ENCODE results near the gene RERG.

DNA sequence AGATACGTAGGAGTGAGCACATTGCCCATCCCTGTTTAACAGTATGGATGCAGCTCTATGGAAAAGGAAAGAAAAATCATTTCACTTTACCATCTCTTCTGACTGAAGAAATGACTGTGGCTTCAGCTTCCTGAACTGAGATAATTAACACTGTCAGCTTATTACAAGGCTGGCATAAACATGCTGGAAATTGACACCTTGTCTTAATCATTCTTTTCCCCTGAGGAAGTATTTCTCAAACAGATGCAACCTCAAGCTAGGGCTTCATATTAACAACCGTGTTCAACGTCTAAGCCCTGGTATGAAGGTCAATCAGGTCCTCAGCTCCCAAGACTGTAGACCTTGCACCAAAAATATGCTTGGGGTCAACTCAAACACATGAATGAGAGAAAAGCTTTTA lies 25.0 kb downstream of the RERG start:
- TF ChIP-seq, protein P1, sequence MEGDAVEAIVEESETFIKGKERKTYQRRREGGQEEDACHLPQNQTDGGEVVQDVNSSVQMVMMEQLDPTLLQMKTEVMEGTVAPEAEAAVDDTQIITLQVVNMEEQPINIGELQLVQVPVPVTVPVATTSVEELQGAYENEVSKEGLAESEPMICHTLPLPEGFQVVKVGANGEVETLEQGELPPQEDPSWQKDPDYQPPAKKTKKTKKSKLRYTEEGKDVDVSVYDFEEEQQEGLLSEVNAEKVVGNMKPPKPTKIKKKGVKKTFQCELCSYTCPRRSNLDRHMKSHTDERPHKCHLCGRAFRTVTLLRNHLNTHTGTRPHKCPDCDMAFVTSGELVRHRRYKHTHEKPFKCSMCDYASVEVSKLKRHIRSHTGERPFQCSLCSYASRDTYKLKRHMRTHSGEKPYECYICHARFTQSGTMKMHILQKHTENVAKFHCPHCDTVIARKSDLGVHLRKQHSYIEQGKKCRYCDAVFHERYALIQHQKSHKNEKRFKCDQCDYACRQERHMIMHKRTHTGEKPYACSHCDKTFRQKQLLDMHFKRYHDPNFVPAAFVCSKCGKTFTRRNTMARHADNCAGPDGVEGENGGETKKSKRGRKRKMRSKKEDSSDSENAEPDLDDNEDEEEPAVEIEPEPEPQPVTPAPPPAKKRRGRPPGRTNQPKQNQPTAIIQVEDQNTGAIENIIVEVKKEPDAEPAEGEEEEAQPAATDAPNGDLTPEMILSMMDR (IDR thresholded peaks at IDR 0.05) = no peak
- TF ChIP-seq ZFX (IDR thresholded peaks at IDR 0.05; ENCODE audit: borderline replicate concordance) = no peak
